Measurements from ENCODE around the gene TCAP.

Gene TCAP

DNA sequence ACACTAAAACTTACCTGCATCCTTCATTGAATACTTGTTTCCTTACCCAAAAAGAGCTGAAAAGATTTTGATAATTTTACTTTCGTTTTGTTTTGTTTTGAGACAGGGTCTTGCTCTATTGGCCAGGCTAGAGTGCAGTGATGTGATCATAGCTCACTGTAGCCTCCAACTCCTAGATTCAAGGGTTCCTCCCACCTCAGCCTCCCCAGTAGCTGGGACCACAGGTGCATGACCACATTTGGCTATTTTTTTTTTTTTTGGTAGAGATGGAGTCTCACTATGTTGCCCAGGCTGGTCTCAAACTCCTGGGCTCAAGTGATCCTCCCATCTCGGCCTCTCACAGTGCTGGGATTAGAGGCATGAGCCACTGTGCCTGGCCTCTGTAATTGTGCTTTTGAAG is 10.0 kb upstream of the TCAP start:
- TF ChIP-seq, protein P1, sequence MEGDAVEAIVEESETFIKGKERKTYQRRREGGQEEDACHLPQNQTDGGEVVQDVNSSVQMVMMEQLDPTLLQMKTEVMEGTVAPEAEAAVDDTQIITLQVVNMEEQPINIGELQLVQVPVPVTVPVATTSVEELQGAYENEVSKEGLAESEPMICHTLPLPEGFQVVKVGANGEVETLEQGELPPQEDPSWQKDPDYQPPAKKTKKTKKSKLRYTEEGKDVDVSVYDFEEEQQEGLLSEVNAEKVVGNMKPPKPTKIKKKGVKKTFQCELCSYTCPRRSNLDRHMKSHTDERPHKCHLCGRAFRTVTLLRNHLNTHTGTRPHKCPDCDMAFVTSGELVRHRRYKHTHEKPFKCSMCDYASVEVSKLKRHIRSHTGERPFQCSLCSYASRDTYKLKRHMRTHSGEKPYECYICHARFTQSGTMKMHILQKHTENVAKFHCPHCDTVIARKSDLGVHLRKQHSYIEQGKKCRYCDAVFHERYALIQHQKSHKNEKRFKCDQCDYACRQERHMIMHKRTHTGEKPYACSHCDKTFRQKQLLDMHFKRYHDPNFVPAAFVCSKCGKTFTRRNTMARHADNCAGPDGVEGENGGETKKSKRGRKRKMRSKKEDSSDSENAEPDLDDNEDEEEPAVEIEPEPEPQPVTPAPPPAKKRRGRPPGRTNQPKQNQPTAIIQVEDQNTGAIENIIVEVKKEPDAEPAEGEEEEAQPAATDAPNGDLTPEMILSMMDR (IDR thresholded peaks at IDR 0.05; ENCODE audit: low read depth, low read length, missing control alignments): no peak
- H3K4me3 ChIP-seq (ENCODE audit: low read depth, low read length): no peak overlapping the region
- in situ Hi-C loops (cut with HindIII; ENCODE audit: low sequenced_read_pairs): no loop called here
- DNase-seq (ENCODE audit: low read depth): no peak

- no peak for DNase-seq (ENCODE audit: low read depth)
- no peak overlapping the region for H3K4me3 ChIP-seq (ENCODE audit: low read depth, low read length)
- TF ChIP-seq, protein P1 (IDR thresholded peaks at IDR 0.05; ENCODE audit: low read depth, low read length, missing control alignments): no peak
- in situ Hi-C loops (cut with HindIII; ENCODE audit: low sequenced_read_pairs): no loop called here
These were observed 6.8 kb upstream of the TCAP start for GRCh38 chr17:39658346-39658745.

DNA sequence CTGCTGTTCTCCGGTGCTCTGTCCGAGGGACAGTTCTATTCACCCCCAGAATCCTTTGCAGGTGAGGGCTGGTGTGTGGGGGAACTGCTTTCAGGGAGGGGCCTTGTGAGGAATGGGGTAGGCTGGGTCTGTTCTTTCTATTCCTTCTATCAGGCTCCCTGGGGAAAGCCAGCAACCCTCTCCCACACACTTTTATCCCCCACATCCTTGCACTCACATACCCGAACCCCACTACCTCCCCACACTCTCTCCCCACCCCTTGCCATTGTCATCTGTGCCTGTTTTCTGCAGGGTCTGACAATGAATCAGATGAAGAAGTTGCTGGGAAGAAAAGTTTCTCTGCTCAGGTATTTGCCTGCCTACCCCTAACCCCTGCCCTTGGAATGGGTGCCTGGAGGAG is 6.4 kb upstream of the TCAP start:
- H3K4me3 ChIP-seq (ENCODE audit: low read depth, low read length): no peak overlapping the region
- TF ChIP-seq, protein P1 (IDR thresholded peaks at IDR 0.05; ENCODE audit: low read depth, low read length, missing control alignments): no peak
- in situ Hi-C loops (cut with HindIII; ENCODE audit: low sequenced_read_pairs): no loop called here
- no peak for DNase-seq (ENCODE audit: low read depth)

DNA sequence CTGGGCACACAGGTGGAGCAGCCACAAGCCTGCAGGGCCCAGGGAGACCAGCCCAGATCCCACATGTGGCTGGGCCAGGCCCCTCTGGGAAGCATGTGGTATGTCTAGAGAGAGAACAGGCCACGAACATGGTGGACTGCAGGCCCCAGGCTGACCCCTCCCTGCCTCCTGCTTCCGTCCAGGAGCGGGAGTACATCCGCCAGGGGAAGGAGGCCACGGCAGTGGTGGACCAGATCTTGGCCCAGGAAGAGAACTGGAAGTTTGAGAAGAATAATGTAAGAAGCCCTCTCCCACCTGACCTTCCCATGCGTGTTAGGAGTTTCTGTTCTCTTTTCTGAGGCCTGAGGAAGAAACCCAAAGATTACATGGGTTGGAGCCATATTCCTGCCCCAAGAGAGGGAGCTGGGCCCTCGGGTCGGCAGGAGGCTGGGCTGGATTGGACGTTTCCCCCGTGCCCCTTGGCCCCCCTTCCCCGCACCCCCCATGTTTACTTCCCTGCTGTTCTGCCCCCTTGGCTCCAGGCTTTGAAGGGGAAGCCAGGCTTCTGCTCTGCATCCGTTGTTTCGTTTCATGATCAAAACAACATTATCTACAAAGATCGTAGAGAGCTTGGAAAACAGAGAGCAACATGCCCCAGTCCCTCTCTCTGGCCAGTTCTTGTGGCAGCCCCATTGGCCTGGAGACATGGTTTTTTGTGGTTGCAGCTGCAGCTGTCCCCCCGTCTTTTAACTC is 5.7 kb upstream of the TCAP start:
- DNase-seq (ENCODE audit: low read depth): no peak
- in situ Hi-C loops (cut with HindIII; ENCODE audit: low sequenced_read_pairs): no loop called here
- H3K4me3 ChIP-seq (ENCODE audit: low read depth, low read length): no peak overlapping the region
- TF ChIP-seq, protein P1 (IDR thresholded peaks at IDR 0.05; ENCODE audit: low read depth, low read length, missing control alignments): no peak

DNA sequence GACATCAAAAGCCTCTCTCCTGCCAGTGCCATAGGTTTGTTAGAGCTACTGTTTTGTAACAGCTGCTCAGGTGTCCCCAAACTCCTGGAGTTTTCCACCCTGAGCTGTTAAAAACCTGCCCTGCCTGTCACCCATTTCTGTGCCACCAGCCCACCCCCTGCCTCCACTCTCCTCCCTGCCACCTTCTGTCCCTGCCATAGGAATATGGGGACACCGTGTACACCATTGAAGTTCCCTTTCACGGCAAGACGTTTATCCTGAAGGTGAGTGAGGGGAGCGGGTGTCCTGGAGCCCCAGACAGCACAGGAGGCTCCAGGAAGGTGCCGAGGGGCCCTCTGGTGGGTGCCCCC is 5.2 kb upstream of the TCAP start:
- TF ChIP-seq, protein P1 (IDR thresholded peaks at IDR 0.05; ENCODE audit: low read depth, low read length, missing control alignments): no peak
- in situ Hi-C loops (cut with HindIII; ENCODE audit: low sequenced_read_pairs): no loop called here
- DNase-seq (ENCODE audit: low read depth): no peak

DNA sequence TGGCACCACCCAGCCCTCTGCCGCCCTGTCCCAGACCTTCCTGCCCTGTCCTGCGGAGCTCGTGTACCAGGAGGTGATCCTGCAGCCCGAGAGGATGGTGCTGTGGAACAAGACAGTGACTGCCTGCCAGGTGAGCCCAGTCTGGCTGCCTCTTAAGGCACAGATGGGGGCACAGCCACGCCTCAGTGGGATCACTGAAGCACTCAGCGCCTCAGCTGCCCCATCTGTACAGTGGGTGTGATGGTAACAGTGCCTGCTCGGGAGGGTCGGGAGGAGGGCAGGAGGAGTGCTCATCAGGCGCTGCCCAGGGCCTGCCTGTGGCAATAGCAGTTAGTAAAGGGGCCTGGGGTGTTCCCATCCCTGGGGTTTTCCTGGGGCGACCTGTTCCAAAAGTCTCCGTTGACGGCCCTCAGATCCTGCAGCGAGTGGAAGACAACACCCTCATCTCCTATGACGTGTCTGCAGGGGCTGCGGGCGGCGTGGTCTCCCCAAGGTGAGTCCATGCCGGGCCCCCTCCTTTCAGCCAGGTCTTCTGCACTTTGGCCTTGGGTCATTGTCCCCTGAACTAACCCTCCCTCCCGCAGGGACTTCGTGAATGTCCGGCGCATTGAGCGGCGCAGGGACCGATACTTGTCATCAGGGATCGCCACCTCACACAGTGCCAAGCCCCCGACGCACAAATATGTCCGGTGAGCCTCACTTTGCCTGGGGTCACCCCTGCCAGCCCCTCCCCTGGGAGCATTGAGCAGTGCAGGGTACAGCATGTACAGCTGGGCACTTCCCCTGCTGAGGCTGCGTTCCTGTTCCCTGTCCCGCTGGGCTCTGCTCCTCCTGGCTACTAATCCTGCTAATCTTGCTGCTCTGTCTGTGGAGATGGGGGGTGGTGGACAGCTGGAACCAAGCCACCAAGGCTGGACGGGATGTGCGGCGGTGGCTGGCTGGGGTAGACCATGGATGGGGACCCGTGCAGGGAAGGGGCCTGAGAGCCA is 4.5 kb upstream of the TCAP start:
- no peak overlapping the region for H3K4me3 ChIP-seq (ENCODE audit: low read depth, low read length)
- no peak for DNase-seq (ENCODE audit: low read depth)
- TF ChIP-seq, protein P1 (IDR thresholded peaks at IDR 0.05; ENCODE audit: low read depth, low read length, missing control alignments): no peak
- in situ Hi-C loops (cut with HindIII; ENCODE audit: low sequenced_read_pairs): no loop called here

More for the DNA sequence above, 5.2 kb upstream of the TCAP start:
- H3K4me3 ChIP-seq (ENCODE audit: low read depth, low read length): no peak overlapping the region
